GM18909 (cell line): Measurements from ENCODE around the gene ADCY10.
A peak's percentile ranks its signal among the peaks of the same experiment; 100 is the strongest.

Experiments used
- ATAC-seq: cut with Tn5 transposase; IDR thresholded peaks from one replicate; pipeline ENCODE4 v1.9.1; 2021; ENCODE audit warnings: mild to moderate bottlenecking; ENCODE audit not compliant: unreplicated experiment, poor library complexity

Gene ADCY10

DNA sequence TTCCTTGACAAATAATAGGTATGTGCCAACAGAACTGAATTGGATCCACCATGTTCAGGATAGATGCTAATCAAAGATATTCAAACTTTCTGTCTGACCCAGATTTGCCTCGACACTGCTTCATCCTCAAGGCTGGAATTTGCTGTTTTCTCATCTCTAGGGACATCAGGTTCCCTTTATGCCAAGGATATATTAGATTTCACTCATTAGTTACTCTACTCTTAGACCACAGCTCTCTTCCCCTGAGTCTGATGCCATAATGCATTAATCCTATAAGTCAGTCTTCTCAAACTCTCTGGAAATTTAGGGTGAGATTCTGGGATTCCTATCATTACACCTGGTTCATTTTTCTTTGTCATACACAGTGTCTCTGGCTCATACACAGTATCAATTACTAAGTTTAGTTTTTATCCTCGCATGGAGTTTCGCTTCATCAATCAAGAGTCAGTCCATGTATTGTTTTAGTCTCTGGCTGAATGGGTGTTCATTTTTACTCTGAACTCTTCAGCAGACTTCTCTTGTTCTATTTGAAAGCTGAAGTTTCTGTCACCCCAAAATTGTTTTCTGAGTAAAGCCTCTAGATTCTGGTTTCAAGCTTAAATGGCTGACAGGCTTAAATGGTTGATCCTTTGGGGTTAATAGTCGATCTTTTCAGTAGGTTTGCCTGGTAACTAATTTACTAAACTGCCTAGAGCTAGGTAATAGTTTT is 13.3 kb upstream of the ADCY10 start:
- ATAC-seq: peak; percentile 56

DNA sequence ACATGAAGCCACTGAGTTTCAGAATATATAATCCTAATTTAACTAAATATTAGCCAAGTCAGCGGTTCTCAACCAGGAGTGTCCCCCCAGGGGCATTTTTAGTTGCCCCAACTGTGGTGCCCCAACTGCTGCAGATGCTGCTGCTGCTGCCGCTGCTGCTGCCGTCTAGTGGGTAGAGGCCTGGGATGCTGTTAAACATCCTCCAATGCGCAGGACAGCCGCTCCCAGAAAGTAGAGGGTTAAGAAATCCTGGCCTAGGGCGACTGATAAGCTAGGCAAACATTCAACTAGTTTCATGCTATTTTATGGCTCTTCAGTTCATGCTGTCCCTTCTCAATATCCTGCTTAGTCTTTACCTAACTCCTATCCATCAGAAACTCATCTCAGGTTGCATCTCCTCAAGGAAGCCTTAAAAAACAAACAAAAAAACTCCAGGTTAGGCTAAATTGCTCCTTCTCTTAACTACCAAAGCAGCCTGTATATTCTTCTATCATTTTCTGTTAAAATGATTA is 12.6 kb upstream of the ADCY10 start:
- ATAC-seq: no peak

DNA sequence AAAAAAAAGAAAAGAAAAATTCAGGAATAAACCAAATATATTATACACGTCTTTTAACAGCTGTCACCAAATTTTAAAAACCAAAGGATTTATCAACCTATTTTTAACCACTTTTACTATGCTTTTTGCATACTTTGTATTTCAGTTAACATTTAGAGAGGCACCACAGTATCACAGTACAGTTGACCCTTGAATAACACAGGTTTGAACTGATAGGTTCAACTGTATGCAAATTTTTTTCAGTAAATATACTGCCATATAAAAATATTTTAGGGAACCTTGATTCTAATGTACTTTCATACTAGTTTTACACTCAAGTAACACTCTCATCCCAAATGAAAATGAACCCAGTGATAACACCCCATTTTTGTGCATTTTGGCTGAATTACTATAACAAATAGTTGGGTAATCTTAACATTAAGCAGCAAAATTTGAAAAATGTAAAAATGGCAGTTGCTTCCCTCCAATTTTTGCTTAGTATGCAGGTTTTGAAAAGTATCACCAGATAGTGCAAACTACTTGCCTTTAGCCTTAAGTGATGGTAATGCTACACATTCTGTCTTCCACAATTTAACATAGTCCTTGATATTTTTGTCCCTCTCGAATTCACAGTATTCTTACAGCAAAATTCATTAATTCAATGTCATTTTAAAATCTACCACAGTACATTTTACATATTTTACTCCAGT is 10.8 kb upstream of the ADCY10 start:
- no peak for ATAC-seq

DNA sequence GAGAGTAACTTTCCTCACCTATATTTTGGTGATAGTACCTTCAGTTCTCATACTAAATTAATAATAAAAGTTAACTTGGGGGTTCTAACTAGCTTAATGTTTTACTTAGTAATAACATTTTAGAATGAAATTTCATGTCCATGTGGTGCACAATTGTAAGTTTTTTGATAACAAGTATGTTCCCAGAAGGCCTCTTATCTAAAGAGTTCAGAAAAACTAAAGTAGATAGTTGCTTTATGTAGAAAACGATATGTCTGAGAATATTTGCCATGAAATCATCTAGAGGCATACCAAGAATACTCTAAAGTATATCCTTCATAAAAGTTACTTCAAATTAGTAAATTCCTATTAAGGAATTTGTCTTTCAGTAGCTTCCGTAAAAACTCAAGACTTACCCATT is 10.2 kb upstream of the ADCY10 start:
- no peak for ATAC-seq

DNA sequence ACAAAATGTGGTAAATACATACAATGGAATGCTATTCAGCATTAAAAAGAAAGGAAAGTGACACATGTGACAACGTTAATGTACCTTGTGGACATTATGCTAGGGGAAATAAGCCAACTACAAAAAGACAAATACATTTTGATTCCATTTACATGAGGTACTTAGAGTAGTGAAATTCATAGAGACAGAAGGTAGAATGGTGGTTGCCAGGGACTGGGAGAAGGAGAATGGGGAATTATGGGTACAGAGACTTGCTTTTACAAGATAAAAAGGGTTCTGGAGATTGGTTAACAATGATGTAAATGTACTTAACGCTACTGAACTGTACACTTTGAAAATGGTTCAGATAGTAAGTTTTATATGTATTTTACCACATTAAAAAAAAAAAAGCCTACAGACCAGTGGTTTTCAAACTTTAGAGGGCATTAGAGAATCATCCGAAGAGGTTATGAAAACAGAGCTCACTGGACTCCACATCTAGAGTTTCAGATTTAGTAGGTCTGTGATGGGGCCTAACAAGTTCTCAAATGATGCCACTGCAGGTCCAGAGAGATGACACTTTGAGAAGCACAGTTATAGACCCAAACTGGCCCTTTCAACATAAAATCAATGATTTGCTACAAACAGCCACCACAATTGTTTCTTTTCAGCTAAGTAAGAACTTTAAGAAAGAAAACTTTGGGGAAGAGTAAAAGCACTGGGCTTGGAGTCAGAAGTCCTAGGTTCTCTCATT is 9.6 kb upstream of the ADCY10 start:
- no peak for ATAC-seq

DNA sequence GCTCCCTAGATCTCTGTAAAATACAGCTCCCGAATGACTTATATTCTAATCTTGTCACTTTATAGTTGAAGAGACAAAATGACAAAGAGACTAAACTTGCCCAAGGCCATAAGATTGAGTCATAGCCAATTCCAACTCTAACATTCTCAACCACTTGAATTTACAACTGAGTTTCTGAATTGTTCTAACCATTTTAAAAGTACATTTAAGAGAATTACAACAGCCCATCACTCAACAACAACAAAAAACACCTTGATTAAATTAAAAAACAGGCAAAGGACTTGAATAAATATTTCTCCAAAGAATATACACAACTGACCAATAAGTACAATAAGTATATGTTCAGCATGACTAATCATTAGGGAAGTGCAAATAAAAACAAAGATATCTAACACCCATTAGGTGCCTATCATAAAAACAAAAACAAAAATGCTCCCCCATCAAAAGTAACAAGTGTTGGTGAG is 8.7 kb upstream of the ADCY10 start:
- ATAC-seq: no peak

DNA sequence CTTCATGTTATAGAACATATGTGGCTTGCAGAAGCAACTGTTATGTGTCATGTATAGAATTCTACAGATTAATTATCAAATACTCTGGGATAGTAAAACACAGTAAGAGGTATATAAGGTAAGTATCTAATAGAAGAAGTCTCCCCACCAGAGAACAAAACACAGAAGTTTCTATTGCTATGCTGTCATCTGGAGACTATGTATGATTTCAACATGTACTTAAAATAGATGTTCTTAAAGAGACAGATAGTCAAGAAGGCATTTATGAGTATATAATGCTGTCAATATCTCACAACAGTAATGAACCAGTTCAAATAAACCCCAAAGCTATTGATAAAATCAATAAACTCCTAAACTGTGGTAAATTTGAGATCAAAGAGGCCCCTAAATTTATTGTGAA is 8.1 kb upstream of the ADCY10 start:
- no peak for ATAC-seq

DNA sequence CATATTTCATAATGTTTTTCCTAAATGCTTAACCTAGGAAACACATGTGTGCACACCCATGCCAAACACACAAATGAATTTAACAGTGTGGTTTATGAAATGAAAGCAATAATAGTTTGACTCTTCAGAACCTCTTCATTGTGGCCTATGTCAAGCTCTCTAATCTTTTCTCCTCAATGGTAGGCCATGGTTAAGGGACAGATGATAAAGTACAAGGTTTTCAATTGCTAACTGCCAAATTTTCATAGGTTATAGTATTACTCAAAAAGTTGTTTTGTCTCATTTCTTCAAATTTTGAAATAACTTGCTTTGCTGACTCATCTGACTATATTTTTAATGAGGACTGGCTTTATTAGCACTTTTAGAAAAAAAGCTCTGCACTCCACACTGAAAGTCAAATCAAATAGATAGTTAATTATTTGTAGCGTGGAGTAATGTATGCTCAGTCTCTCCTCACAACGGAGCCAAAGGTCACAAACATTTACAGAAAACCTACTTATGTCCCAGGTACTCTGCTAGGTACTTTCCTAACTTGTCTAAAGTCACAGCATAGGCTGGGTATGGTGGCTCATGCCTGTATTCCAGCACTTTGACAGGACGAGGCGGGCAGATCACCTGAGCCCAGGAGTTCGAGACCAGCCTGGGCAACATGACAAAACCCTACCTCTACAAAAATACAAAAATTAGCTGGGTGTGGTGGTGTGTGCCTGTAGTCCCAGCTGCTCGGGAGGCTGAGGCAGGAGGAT is 3.0 kb upstream of the ADCY10 start:
- no peak for ATAC-seq

DNA sequence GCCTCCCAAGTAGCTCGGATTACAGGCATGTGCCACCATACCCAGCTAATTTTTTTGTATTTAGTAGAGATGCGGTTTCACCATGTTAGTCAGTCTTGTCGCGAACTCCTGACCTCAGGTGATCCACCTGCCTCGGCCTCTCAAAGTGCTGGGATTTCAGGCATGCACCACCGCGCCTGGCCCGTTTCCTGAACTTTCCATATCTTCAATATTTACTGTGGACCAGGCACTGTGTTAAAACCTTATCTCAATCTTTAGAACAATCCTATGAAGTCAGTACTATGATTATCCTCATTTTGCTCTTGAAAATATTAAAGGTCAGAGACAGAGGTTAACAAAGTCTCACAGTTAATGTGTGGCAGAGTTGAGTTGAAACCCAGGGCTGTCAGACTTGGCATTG is 1.6 kb upstream of the ADCY10 start:
- ATAC-seq: no peak

DNA sequence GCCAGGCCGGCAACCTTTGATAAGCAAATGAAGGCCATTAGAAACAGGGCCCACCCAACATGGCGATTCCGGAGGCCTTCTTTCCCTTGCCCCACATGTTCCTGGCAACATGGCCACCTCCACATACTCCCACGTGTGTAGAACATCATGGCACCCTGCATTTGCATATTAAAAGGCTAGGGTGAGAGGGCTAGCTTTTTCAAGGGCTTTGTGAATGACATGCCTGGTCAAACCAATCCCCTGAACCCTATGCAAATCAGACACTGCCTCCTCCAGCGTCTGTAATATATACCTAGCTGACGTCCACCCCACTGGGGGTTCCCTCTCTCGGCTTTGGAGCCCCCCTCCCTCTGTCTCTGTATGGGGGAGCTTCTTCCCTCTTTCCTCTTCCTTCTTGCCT is 1.6 kb downstream of the ADCY10 start:
- no peak for ATAC-seq

DNA sequence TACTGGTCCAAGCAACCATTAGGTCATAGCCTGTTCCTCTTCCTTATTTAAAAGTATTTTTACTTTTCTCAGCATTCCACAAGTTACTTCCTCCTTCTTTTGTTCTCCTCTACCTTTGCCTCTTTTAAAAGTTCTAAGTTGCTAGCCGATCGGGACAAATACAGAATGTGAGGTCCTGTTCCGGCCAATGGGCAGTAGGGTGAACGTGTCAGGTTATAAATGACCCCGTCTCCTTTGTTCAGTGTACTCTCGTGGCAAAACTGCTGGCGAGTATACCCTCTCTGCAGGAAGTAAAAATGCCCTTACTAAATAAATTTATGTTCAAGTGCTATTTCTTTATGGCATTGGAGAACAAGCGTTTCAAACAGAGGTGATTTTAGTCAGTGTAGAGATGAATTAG is 2.5 kb downstream of the ADCY10 start:
- no peak for ATAC-seq

DNA sequence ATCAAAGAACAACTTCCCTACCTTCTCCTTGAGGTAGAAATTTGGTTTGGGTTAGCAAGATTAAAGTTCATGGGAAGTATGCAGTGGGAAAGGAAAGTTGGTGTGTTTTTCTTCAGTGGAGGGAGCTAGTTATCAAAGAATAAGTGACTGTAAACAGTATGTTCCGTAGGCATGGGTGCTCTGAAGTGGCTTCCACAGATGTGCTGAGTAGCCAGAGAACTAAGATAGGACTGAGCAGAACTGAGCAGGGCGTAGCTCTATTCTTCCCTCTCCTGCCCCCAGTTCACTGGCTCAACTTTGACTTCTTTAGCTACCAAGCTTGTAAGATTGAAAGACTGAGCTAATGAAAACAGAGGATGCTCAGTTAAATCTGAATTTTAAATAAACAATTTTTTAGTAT is 3.4 kb downstream of the ADCY10 start:
- no peak for ATAC-seq

DNA sequence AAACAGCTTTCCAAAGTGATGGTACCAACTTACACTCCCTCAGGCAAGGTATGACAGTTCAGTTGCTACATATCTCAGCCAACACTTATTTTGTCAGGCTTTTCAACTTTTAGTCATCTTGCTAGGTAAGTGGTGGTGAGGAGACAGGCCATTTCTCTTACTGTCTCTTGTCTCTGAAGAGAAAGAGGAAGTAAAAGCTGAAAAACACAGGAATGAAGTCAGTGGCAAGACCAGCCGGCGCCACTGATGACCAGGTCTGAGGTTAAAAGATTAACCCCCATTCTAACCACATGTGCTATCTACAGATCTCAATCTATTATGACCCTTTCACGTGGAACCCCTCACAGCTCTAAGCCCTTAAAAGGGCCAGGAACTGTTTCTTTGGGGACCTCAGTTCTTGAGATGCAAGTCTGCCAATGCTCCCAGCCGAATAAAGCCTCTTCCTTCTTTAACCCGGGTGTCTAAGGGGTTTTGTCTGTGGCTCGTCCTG is 4.2 kb downstream of the ADCY10 start:
- ATAC-seq: no peak

DNA sequence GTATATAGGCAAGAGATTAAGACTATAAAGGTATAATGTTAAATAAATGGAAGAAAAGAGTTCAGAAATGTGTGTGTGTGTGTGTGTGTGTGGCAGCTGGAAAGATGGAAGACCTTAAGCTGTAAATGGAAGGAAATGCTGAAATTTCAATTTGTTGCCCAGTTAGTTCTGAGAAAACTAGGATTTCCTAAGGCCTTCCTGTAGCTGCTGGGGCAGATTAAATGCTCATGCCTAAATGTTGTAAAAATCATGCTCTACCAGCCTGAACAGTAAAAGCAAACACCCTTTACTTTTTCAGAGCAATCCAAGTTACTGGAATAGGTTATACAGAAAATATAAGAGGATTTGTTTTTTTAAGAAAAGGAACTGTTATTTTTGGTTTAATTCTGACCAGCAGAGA is 8.3 kb downstream of the ADCY10 start:
- no peak for ATAC-seq

DNA sequence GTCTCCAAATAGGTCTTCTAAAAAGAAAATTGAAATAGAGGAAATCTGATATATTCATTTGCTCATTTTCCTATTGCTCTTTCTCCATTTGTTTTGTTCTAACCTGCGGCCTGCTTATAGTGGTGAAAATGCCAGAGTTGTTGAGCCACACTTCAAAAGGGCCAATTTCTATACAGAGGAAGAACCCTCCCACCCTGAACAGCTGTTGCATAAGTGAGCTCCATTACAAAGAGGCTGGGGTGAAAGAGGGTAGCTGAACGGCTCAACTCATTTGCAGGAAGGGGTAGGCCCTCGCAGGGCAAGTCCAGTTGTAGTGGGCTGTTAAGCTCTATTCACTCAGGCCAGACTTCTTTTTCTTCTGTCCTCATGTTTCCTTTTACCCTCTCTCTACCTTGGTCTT is 8.8 kb downstream of the ADCY10 start:
- ATAC-seq: no peak

DNA sequence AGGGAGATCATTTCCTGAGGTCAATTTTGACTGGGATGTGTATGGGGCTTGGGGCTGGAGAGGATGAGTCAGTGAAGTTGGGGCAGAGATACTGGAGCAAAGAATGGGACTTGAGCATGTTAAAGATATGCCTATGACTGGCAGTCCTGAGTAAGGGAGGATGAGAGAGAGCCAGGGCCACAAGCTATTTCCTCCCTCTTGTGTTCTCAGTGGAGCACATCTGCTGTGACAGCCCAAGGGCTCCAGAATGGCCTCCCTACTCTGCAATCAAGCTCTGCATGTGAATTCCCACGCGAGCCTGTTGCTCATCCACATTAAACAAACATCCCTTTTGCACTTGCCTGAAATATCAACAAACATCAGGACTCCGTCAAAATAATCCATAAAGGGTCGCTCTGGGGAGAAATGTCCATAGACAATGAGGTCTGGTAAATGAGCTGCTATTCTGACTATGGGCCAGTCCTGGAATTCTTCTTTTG is 9.2 kb downstream of the ADCY10 start:
- ATAC-seq: no peak

DNA sequence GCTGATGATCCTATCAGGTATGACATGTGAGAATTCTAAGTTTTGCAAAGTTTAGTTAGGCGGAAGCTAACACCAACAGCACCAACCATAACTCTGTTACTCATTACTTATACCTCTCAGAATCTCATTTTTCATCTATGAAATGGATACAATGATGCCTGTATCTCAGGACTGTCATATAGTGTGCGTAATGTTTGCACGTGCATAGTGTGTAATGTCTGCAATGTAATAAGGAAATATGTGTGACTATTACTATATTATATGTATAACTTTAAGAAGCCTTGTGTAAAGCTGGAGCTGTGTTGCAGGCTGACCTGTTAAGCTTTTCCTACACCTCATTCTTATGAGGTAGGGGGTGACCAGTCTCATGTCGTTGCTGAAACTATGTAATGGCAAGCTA is 13.0 kb downstream of the ADCY10 start:
- ATAC-seq: no peak

DNA sequence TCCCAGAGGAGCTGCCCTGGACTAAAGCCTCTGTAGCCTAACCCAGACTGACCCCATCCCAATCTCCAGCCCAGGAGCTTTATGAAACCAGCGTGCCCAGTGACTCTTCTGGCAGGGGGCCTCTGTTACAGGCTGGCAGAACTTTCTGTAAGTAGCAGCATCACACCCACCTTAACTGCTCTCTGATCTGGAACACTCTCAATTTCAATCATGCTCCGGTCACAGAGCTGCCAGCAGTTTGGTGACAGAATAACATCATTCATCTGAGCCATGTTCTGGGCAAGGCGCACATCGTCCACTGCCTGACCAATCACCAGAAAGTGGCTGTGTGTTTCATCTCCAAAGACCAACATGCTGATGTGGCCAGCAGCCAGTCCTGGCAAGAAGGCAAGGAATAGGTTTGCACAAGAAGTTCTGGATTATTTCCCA is 14.7 kb downstream of the ADCY10 start:
- ATAC-seq: peak; percentile 91

DNA sequence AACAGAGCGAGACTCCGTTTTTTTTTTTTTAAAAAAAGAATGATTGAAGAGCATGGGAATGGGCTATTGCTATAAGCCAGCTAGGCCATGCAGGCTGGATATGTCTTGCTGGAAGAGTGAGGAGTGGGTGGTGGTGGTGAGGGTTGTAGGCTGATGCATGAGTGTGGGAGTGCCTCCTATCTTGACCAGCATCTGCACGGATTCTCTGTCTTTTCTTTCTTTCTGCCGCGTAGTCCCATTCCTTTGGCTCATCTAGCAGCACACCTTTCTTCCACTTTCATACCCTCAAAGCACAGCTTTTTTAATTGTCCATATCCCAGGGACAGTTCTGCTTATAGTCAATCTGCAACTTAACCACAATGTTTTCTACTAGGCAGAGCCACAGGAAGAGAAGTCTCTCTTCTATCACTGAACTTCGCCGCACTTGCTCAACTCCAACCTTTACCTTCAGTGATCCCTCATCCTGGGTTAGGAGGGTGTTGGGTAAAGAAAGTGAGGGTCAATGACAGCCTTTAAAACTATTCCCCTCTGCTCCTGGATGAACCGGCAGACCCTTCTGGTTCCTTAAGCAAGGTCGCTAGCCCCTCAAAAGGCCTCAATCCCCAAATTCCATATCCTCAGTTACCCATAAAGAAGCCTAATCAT is 15.2 kb downstream of the ADCY10 start:
- peak; percentile 5 for ATAC-seq

DNA sequence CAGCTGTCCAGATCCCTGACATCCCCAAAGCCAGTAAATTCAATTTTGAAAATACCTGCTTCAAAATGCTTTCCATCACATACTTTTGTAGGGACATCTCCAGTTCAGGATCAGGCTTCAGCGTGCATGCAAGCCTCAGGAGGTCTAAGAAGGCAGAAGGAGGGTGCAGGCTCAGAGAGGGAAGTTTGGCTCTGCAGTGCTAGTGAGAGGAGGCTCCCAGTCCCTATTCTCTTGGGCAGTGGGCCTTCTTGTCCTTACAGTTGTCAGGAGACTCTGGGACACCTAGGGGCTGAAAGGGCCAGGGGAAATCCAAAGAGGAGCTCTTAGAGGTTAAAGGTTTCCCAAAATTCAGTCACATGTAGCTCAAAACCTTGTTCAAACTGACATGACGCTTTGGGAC is 20.1 kb downstream of the ADCY10 start:
- no peak for ATAC-seq
